SU-DHL-6 (cell line): Measurements from ENCODE around the gene RTCA.

Source experiments
- H2AFZ ChIP-seq: fragments of 200-600 bp; sonication (generic); 2 replicates; pipeline ENCODE4 v1.6.1; 2014; ENCODE audit warnings: low read depth, mild to moderate bottlenecking, moderate library complexity, mixed read lengths, antibody characterized with exemption, low read length; ENCODE audit not compliant: severe bottlenecking
- H3F3A ChIP-seq: fragments of 200-600 bp; shearing (Covaris generic); 2 replicates; pipeline ENCODE4 v1.6.0; 2016; ENCODE audit warnings: antibody characterized with exemption, mild to moderate bottlenecking; ENCODE audit not compliant: insufficient read depth
- H3K27ac ChIP-seq: fragments of 200-600 bp; sonication (generic); 2 replicates; pipeline ENCODE4 v1.5.1; 2016; ENCODE audit warnings: low read depth, mild to moderate bottlenecking, low read length, moderate library complexity, mixed read lengths
- H3K27me3 ChIP-seq: fragments of 200-600 bp; sonication (generic), shearing (Covaris generic); 2 replicates; pipeline ENCODE4 v1.6.0; 2014; ENCODE audit warnings: mild to moderate bottlenecking, low read length
- H3K36me3 ChIP-seq: fragments of 200-600 bp; sonication (generic); 2 replicates; pipeline ENCODE4 v1.6.1; 2014; ENCODE audit warnings: mild to moderate bottlenecking, low read length, mixed read lengths
- H3K4me2 ChIP-seq: fragments of 300-600, 200-600 bp; shearing (Covaris generic), sonication (generic); 2 replicates; pipeline ENCODE4 v1.6.0; 2014; ENCODE audit warnings: low read length, low read depth, mild to moderate bottlenecking; ENCODE audit not compliant: poor library complexity, severe bottlenecking
- H3K4me3 ChIP-seq: fragments of 200-600 bp; sonication (generic); 2 replicates; pipeline ENCODE4 v1.5.1; 2014; ENCODE audit warnings: antibody characterized with exemption, low read length, mild to moderate bottlenecking, mixed read lengths; ENCODE audit not compliant: insufficient read depth, poor library complexity, severe bottlenecking
- H3K79me2 ChIP-seq: fragments of 200-600 bp; sonication (generic); 2 replicates; pipeline ENCODE4 v1.6.1; 2014; ENCODE audit warnings: mild to moderate bottlenecking, low read length, moderate library complexity; ENCODE audit not compliant: insufficient read depth
- H3K9ac ChIP-seq: fragments of 200-600 bp; sonication (generic); 2 replicates; pipeline ENCODE4 v1.7.0; 2014; ENCODE audit warnings: mild to moderate bottlenecking, low read length
- H3K9me2 ChIP-seq: fragments of 200-600 bp; sonication (generic); replicated peaks from 2 replicates; pipeline ENCODE4 v1.6.1; 2014; ENCODE audit warnings: low read length; ENCODE audit not compliant: insufficient read depth
- H3K9me3 ChIP-seq: fragments of 200-600 bp; sonication (generic); 2 replicates; pipeline ENCODE4 v1.6.1; 2014; ENCODE audit warnings: low read length, mixed read lengths; ENCODE audit not compliant: insufficient read depth
- H4K20me1 ChIP-seq: fragments of 200-600 bp; sonication (generic); 2 replicates; pipeline ENCODE4 v1.6.1; 2014; ENCODE audit warnings: low read depth, mild to moderate bottlenecking, antibody characterized with exemption, low read length, moderate library complexity, mixed read lengths
- CTCF ChIP-seq: fragments of 200-600 bp; sonication (generic); IDR thresholded peaks from one replicate; pipeline ENCODE4 v1.5.1; 2017; ENCODE audit warnings: antibody characterized with exemption, mild to moderate bottlenecking, low read length, moderate library complexity; ENCODE audit not compliant: insufficient read depth, poor library complexity, severe bottlenecking
- EZH2phosphoT487 ChIP-seq: fragments of 200-600 bp; sonication (generic), shearing (Covaris generic); conservative IDR thresholded peaks from 2 replicates; pipeline ENCODE4 v1.6.1; 2018; ENCODE audit warnings: mild to moderate bottlenecking, antibody characterized with exemption, low read length, moderate library complexity, mixed read lengths

RTCA gene

GRCh38 chr1:100237091-100237490 lies 28.9 kb upstream of the RTCA start:
- H3F3A ChIP-seq, result no peaks in the 10 kb centered on the region
- H3K9me2 ChIP-seq, result no peaks in the 10 kb centered on the region
- H4K20me1 ChIP-seq, result no peaks in the 10 kb centered on the region
- H3K4me3 ChIP-seq, result no peak overlapping the region
- no peak overlapping the region for H3K27ac ChIP-seq
- no peak overlapping the region for H3K4me2 ChIP-seq
- no peaks in the 10 kb centered on the region for H3K27me3 ChIP-seq
- no peaks in the 10 kb centered on the region for H3K9me3 ChIP-seq
- TF ChIP-seq EZH2phosphoT487, result no peak
- TF ChIP-seq CTCF, result no peak
- no peak overlapping the region for H2AFZ ChIP-seq
- no peaks in the 10 kb centered on the region for H3K79me2 ChIP-seq
- no peak overlapping the region for H3K9ac ChIP-seq
- H3K36me3 ChIP-seq, result peaks cover 6% of the 10 kb centered on the region; the same call in 1 of the 2 replicates

- Histone ChIP-seq H2AFZ (no peak overlapping the region), H3K4me3 (no peak overlapping the region), H4K20me1 (no peaks in the 10 kb centered on the region), H3K9me3 (no peaks in the 10 kb centered on the region), H3K4me2 (no peak overlapping the region), H3K27me3 (no peaks in the 10 kb centered on the region), H3K27ac (no peak overlapping the region), H3F3A (no peaks in the 10 kb centered on the region), H3K79me2 (peaks cover 11% of the 10 kb centered on the region; the same call in 1 of the 2 replicates), H3K9ac (no peak overlapping the region), H3K36me3 (no peaks in the 10 kb centered on the region; the same call in 1 of the 2 replicates), H3K9me2 (no peaks in the 10 kb centered on the region)
- no peak for TF ChIP-seq EZH2phosphoT487
- no peak for TF ChIP-seq CTCF
Observed at GRCh38 chr1:100239961-100240360, 26.1 kb upstream of the RTCA start.

- H3K27ac ChIP-seq, result no peak overlapping the region
- no peaks in the 10 kb centered on the region for H3F3A ChIP-seq
- H3K79me2 ChIP-seq, result peaks cover 11% of the 10 kb centered on the region; the same call in 1 of the 2 replicates
- H4K20me1 ChIP-seq, result no peaks in the 10 kb centered on the region
- no peaks in the 10 kb centered on the region for H3K9me2 ChIP-seq
- H3K4me2 ChIP-seq, result no peak overlapping the region
- H3K9me3 ChIP-seq, result no peaks in the 10 kb centered on the region
- no peak overlapping the region for H3K9ac ChIP-seq
- H3K4me3 ChIP-seq, result no peak overlapping the region
- no peak overlapping the region for H2AFZ ChIP-seq
- H3K27me3 ChIP-seq, result no peaks in the 10 kb centered on the region
- H3K36me3 ChIP-seq, result no peaks in the 10 kb centered on the region; the same call in 1 of the 2 replicates
- no peak for TF ChIP-seq CTCF
- no peak for TF ChIP-seq EZH2phosphoT487
Observed at GRCh38 chr1:100240631-100241030, 25.4 kb upstream of the RTCA start.
